DND-41 (cell line): ENCODE results near the gene KCNAB3.
A peak's percentile ranks its signal among the peaks of the same experiment; 100 is the strongest.

ENCODE experiments used
- ATAC-seq: fragments of 200-7000 bp; cut with Tn5 transposase; 3 replicates; pipeline ENCODE4 v1.9.1; 2021; ENCODE audit warnings: low read depth; ENCODE audit not compliant: insufficient read depth
- DNase-seq: peaks from one replicate; pipeline ENCODE4 v3.0.0-alpha.2; 2020
- H2AFZ ChIP-seq: 2 replicates; pipeline ENCODE4 v1.6.0; 2012; ENCODE audit warnings: low read depth, low read length
- H3K27ac ChIP-seq: 2 replicates; pipeline ENCODE4 v1.5.1; 2012; ENCODE audit warnings: low read length, inconsistent platforms
- H3K27me3 ChIP-seq: fragments of 200-600 bp; sonication (generic); 2 replicates; pipeline ENCODE4 v1.6.0; 2012; ENCODE audit warnings: low read length, mild to moderate bottlenecking, inconsistent platforms; ENCODE audit not compliant: insufficient read depth, poor library complexity
- H3K36me3 ChIP-seq: 2 replicates; pipeline ENCODE4 v1.5.1; 2012; ENCODE audit warnings: low read length, inconsistent platforms; ENCODE audit not compliant: insufficient read depth
- H3K4me1 ChIP-seq: 2 replicates; pipeline ENCODE4 v1.5.1; 2012; ENCODE audit warnings: mild to moderate bottlenecking, low read length; ENCODE audit not compliant: insufficient read depth
- H3K4me2 ChIP-seq: 2 replicates; pipeline ENCODE4 v1.6.0; 2012; ENCODE audit warnings: mild to moderate bottlenecking, moderate library complexity, low read length, inconsistent platforms; ENCODE audit not compliant: insufficient read depth
- H3K4me3 ChIP-seq, 2 experiments: fragments of 200-600 bp in 1 of 2; shearing (Covaris generic) in 1 of 2; 2 replicates each; pipeline ENCODE4 v1.5.1; 2012 to 2016; ENCODE audit warnings: inconsistent platforms in 2 of 2, low read length in 2 of 2, mild to moderate bottlenecking in 2 of 2, low read depth in 1 of 2, moderate library complexity in 1 of 2
- H3K79me2 ChIP-seq: 2 replicates; pipeline ENCODE4 v1.6.0; 2012; ENCODE audit warnings: low read length, inconsistent platforms; ENCODE audit not compliant: insufficient read depth
- H3K9ac ChIP-seq: 2 replicates; pipeline ENCODE4 v1.6.0; 2012; ENCODE audit warnings: low read depth, mild to moderate bottlenecking, inconsistent platforms, low read length, moderate library complexity
- H3K9me3 ChIP-seq: 2 replicates; pipeline ENCODE4 v1.5.1; 2012; ENCODE audit warnings: low read length, moderate library complexity, mild to moderate bottlenecking, inconsistent platforms; ENCODE audit not compliant: insufficient read depth, severe bottlenecking
- H4K20me1 ChIP-seq: 2 replicates; pipeline ENCODE4 v1.6.0; 2012; ENCODE audit warnings: low read length; ENCODE audit not compliant: insufficient read depth
- CTCF ChIP-seq: IDR thresholded peaks from 2 replicates; pipeline ENCODE4 v1.5.1; 2012; ENCODE audit warnings: borderline replicate concordance, low read length, moderate library complexity, mild to moderate bottlenecking; ENCODE audit not compliant: poor library complexity, severe bottlenecking; ENCODE audit errors: extremely low read depth
- EZH2 ChIP-seq: IDR thresholded peaks from 3 replicates; pipeline ENCODE4 v1.6.1; 2012; ENCODE audit warnings: borderline replicate concordance, low read depth, mild to moderate bottlenecking, moderate library complexity, low read length, inconsistent platforms; ENCODE audit not compliant: severe bottlenecking

The KCNAB3 gene

GRCh38 chr17:7922845-7923628 is 6.6 kb downstream of the KCNAB3 start:
- Histone ChIP-seq H3K9me3 (no peaks in the 10 kb centered on the region), H3K79me2 (no peaks in the 10 kb centered on the region), H3K4me2 (peak overlapping the region; percentile 20; the same call in 1 of the 2 replicates), H3K4me1 (no peaks in the 10 kb centered on the region; the same call in 1 of the 2 replicates), H3K9ac (peak overlapping the region; percentile 22; the same call in 1 of the 2 replicates), H3K27me3 (no peaks in the 10 kb centered on the region), H2AFZ (0 out of 2 replicates have a peak overlapping the region, but pooled peaks have one; percentile 27), H3K36me3 (no peaks in the 10 kb centered on the region), H3K27ac (no peak overlapping the region), H4K20me1 (no peaks in the 10 kb centered on the region), H3K4me3 (no peak overlapping the region; a peak in 1 of 4 replicates)
- ATAC-seq (peak; percentile 84), DNase-seq (peak; percentile 84)
- no peak for TF ChIP-seq EZH2
- no peak for TF ChIP-seq CTCF

DNA sequence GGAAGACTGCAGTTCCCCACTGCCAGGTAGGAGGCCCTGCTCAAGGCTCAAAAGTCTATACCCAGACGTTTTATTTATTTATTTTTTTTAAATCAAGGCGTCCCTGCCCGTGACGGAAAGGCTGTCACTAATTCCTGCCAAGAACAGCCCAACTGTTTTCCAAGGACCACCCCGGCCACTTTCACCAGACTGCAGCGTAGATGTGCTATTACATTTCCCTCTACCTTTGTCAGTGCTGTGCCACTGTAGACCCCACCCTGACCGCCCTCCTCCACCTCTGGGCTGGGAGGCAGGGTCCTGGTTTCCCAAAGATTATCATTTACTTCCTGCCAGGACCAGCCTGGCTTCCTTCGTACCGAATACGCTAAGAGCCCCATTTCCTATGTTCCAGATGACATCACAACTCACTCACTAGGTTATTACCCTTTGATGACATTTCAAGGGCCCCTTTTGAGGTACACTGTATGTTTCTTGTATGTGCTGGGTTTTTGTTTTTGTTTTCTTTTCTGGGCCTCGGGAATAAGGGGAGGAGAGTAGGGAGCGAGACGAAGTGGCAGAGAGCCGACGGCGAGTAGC is 7.3 kb downstream of the KCNAB3 start:
- no peak overlapping the region for H2AFZ ChIP-seq
- no peaks in the 10 kb centered on the region for H3K36me3 ChIP-seq
- peak overlapping the region; percentile 15; the same call in 1 of the 2 replicates for H3K4me2 ChIP-seq

GRCh38 chr17:7916808-7917207 is 12.8 kb downstream of the KCNAB3 start:
- peaks cover 36% of the 10 kb centered on the region for H3K4me1 ChIP-seq
- H3K4me2 ChIP-seq, result peak overlapping the region; percentile 98
- peak overlapping the region in 1 of 2 experiments; percentile 66; a peak in 2 of 4 replicates for H3K4me3 ChIP-seq
- DNase-seq (peak; percentile 26), ATAC-seq (no peak)
- H2AFZ ChIP-seq, result peak overlapping the region; percentile 76; the same call in 1 of the 2 replicates
- H3K36me3 ChIP-seq, result peaks cover 10% of the 10 kb centered on the region
- H3K9ac ChIP-seq, result peak overlapping the region; percentile 89
- H3K79me2 ChIP-seq, result peaks cover 12% of the 10 kb centered on the region
- H3K27me3 ChIP-seq, result no peaks in the 10 kb centered on the region
- H3K27ac ChIP-seq, result peak overlapping the region; percentile 84
- peaks cover 6% of the 10 kb centered on the region; the same call in 1 of the 2 replicates for H4K20me1 ChIP-seq
- H3K9me3 ChIP-seq, result no peaks in the 10 kb centered on the region
- TF ChIP-seq EZH2, result no peak
- no peak for TF ChIP-seq CTCF

More for the DNA sequence above, 7.3 kb downstream of the KCNAB3 start:
- Histone ChIP-seq H3K27ac (no peak overlapping the region), H3K9me3 (no peaks in the 10 kb centered on the region), H3K4me1 (no peaks in the 10 kb centered on the region; the same call in 1 of the 2 replicates), H4K20me1 (no peaks in the 10 kb centered on the region), H3K9ac (no peak overlapping the region; the same call in 1 of the 2 replicates), H3K79me2 (no peaks in the 10 kb centered on the region), H3K4me3 (no peak overlapping the region; a peak in 1 of 4 replicates), H3K27me3 (no peaks in the 10 kb centered on the region)
- DNase-seq (no peak), ATAC-seq (peak; percentile 23; the same call in 1 of the 3 replicates)
- no peak for TF ChIP-seq CTCF
- TF ChIP-seq EZH2, result no peak
